HepG2 (cell line): ENCODE data around the gene LIN7A. TPM values are rescaled to one million over a fixed set of nuclear protein-coding genes. Genes with fewer than 3 reads are reported as not detected.

Source experiments
- FOXA1 ChIP-seq, 2 experiments: fragments of 450-650 bp in 1 of 2; sonication (generic) in 1 of 2; formaldehyde crosslinking in 1 of 2; IDR thresholded peaks; 2 replicates each; pipeline versions ENCODE4 v1.4.0 to v1.6.1; 2016 to 2020; ENCODE audit warnings: missing genetic modification reagents in 1 of 2
- HES4 ChIP-seq: sonication (generic); formaldehyde crosslinking; IDR thresholded peaks from 2 replicates; pipeline ENCODE4 v1.9.0; 2021; ENCODE audit warnings: mild to moderate bottlenecking, missing genetic modification reagents, borderline replicate concordance
- HNRNPUL1 ChIP-seq: fragments of 200-400 bp; formaldehyde crosslinking; IDR thresholded peaks from 2 replicates; pipeline ENCODE4 v1.6.1; 2017; ENCODE audit warnings: low read depth, mild to moderate bottlenecking, low read length, moderate library complexity
- ONECUT2 ChIP-seq: sonication (generic); formaldehyde crosslinking; IDR thresholded peaks from 2 replicates; pipeline ENCODE4 v1.4.0; 2020; ENCODE audit warnings: missing genetic modification reagents
- UBTF ChIP-seq: sonication (generic); formaldehyde crosslinking; IDR thresholded peaks from 2 replicates; pipeline ENCODE4 v1.4.0; 2020; ENCODE audit warnings: mild to moderate bottlenecking, missing genetic modification reagents
- USF2 ChIP-seq, 2 experiments: sonication (generic) in 1 of 2; formaldehyde crosslinking in 1 of 2; IDR thresholded peaks; 2 replicates each; pipeline versions ENCODE4 v1.5.1 to v1.6.1; 2011 to 2020; ENCODE audit warnings: borderline replicate concordance in 1 of 2, low read depth in 1 of 2, low read length in 1 of 2, mild to moderate bottlenecking in 1 of 2, missing genetic modification reagents in 1 of 2, moderate library complexity in 1 of 2
- ZNF317 ChIP-seq: sonication (generic); formaldehyde crosslinking; IDR thresholded peaks from 2 replicates; pipeline ENCODE4 v1.5.0; 2020; ENCODE audit warnings: mild to moderate bottlenecking, missing genetic modification reagents
- ZNF7 ChIP-seq: IDR thresholded peaks from 2 replicates; pipeline ENCODE4 v1.6.1; 2016; ENCODE audit warnings: missing biosample characterization, missing genetic modification reagents
- ZNF770 ChIP-seq: sonication (generic); formaldehyde crosslinking; IDR thresholded peaks from 2 replicates; pipeline ENCODE4 v1.5.0; 2020; ENCODE audit warnings: mild to moderate bottlenecking, missing genetic modification reagents
- polyA plus RNA-seq, 8 experiments: library from polyadenylated mRNA; depleted of rRNA in 3 of 8; stranded (reverse) in 7 of 8; unstranded in 1 of 8; fragments of >200 nt; fragmentation: Illumina TruSeq in 4 of 8; extraction: Trizol in 4 of 8; gene quantifications; 2 replicates each; pipeline versions ENCODE4 v1.2.1 to v1.2.3, GENCODE V29; 2011 to 2016; ENCODE audit warnings: low read depth in 4 of 8, missing spikeins in 1 of 8, mixed read lengths in 1 of 8; ENCODE audit not compliant: insufficient read depth in 1 of 8
- total RNA-seq, 5 experiments: library from RNA; depleted of rRNA; stranded (reverse); fragments of >200 nt; fragmentation: Illumina TruSeq; extraction: Trizol; gene quantifications; 2 replicates each; pipeline ENCODE4 v1.2.3, GENCODE V29; 2016; ENCODE audit warnings: low read depth in 1 of 5
- TF ChIP-seq, protein P1 (sequence below): sonication (generic); formaldehyde crosslinking; IDR thresholded peaks from 2 replicates; pipeline ENCODE4 v1.9.0; 2022; ENCODE audit warnings: low read depth, missing genetic modification reagents
- TF ChIP-seq, protein P2 (sequence below): IDR thresholded peaks from 2 replicates; pipeline ENCODE4 v1.6.1; 2016; ENCODE audit warnings: low read depth, missing genetic modification reagents, missing compliant biosample characterization
- TF ChIP-seq, protein P3 (sequence below): sonication (generic); formaldehyde crosslinking; IDR thresholded peaks from 2 replicates; pipeline ENCODE4 v1.8.1; 2023; ENCODE audit warnings: missing genetic modification reagents, inconsistent platforms, borderline replicate concordance

LIN7A gene
- total and polyA plus RNA-seq, 2 of the 13 experiments (the other 11 are each of a cell fraction or from before 2014, with no cell fraction given), result 18.5 to 19.2 TPM

GRCh38 chr12:80778005-80778541, 159.7 kb downstream of the LIN7A start (continued):
- TF ChIP-seq, protein P1, sequence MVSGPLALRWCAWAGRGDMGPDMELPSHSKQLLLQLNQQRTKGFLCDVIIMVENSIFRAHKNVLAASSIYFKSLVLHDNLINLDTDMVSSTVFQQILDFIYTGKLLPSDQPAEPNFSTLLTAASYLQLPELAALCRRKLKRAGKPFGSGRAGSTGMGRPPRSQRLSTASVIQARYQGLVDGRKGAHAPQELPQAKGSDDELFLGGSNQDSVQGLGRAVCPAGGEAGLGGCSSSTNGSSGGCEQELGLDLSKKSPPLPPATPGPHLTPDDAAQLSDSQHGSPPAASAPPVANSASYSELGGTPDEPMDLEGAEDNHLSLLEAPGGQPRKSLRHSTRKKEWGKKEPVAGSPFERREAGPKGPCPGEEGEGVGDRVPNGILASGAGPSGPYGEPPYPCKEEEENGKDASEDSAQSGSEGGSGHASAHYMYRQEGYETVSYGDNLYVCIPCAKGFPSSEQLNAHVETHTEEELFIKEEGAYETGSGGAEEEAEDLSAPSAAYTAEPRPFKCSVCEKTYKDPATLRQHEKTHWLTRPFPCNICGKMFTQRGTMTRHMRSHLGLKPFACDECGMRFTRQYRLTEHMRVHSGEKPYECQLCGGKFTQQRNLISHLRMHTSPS (CRISPR knock-in tag), result no peak
- TF ChIP-seq HES4 (CRISPR knock-in tag), result no peak
- TF ChIP-seq ZNF7 (CRISPR knock-in tag), result no peak
- TF ChIP-seq ONECUT2 (CRISPR knock-in tag), result peak; percentile 55; the same call in 1 of the 2 replicates
- TF ChIP-seq, protein P2, sequence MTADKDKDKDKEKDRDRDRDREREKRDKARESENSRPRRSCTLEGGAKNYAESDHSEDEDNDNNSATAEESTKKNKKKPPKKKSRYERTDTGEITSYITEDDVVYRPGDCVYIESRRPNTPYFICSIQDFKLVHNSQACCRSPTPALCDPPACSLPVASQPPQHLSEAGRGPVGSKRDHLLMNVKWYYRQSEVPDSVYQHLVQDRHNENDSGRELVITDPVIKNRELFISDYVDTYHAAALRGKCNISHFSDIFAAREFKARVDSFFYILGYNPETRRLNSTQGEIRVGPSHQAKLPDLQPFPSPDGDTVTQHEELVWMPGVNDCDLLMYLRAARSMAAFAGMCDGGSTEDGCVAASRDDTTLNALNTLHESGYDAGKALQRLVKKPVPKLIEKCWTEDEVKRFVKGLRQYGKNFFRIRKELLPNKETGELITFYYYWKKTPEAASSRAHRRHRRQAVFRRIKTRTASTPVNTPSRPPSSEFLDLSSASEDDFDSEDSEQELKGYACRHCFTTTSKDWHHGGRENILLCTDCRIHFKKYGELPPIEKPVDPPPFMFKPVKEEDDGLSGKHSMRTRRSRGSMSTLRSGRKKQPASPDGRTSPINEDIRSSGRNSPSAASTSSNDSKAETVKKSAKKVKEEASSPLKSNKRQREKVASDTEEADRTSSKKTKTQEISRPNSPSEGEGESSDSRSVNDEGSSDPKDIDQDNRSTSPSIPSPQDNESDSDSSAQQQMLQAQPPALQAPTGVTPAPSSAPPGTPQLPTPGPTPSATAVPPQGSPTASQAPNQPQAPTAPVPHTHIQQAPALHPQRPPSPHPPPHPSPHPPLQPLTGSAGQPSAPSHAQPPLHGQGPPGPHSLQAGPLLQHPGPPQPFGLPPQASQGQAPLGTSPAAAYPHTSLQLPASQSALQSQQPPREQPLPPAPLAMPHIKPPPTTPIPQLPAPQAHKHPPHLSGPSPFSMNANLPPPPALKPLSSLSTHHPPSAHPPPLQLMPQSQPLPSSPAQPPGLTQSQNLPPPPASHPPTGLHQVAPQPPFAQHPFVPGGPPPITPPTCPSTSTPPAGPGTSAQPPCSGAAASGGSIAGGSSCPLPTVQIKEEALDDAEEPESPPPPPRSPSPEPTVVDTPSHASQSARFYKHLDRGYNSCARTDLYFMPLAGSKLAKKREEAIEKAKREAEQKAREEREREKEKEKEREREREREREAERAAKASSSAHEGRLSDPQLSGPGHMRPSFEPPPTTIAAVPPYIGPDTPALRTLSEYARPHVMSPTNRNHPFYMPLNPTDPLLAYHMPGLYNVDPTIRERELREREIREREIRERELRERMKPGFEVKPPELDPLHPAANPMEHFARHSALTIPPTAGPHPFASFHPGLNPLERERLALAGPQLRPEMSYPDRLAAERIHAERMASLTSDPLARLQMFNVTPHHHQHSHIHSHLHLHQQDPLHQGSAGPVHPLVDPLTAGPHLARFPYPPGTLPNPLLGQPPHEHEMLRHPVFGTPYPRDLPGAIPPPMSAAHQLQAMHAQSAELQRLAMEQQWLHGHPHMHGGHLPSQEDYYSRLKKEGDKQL (CRISPR knock-in tag), result no peak
- no peak for TF ChIP-seq FOXA1 (IDR thresholded peaks at IDR 0.05)
- TF ChIP-seq FOXA1 (CRISPR knock-in tag; IDR thresholded peaks at IDR 0.05), result 0 out of 2 replicates have a peak, but pooled peaks have one; percentile 8
- no peak for TF ChIP-seq UBTF
- TF ChIP-seq USF2 (IDR thresholded peaks at IDR 0.05; ENCODE audit: low read depth, low read length), result no peak
- TF ChIP-seq USF2 (CRISPR knock-in tag; IDR thresholded peaks at IDR 0.05; ENCODE audit: borderline replicate concordance), result no peak; the same call in 1 of the 2 replicates
- TF ChIP-seq ZNF770 (CRISPR knock-in tag), result no peak
- TF ChIP-seq HNRNPUL1, result no peak
- TF ChIP-seq, protein P3, sequence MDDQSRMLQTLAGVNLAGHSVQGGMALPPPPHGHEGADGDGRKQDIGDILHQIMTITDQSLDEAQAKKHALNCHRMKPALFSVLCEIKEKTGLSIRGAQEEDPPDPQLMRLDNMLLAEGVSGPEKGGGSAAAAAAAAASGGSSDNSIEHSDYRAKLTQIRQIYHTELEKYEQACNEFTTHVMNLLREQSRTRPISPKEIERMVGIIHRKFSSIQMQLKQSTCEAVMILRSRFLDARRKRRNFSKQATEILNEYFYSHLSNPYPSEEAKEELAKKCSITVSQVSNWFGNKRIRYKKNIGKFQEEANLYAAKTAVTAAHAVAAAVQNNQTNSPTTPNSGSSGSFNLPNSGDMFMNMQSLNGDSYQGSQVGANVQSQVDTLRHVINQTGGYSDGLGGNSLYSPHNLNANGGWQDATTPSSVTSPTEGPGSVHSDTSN (CRISPR knock-in tag), result no peak
- TF ChIP-seq ZNF317 (CRISPR knock-in tag), result peak; percentile 36; the same call in 1 of the 2 replicates
